Gastroesophageal sphincter (tissue), 4 donors: ENCODE results near the gene MARCHF5. TPM values are rescaled to one million over a fixed set of nuclear protein-coding genes. Genes with fewer than 3 reads are reported as not detected.

Experiments used
- ATAC-seq: fragments of 150-250 bp; one replicate; pipeline ENCODE4 v1.9.1; 2016; ENCODE audit warnings: mild to moderate bottlenecking, moderate library complexity
- H3K27ac ChIP-seq, 4 donors: fragments of 200-600 bp; sonication (generic) in 3 of 4; 1 replicate in 3 of 4; 2 replicates in 1 of 4; pipeline ENCODE4 v1.5.1; 2016 to 2019
- H3K27me3 ChIP-seq: fragments of 200-600 bp; sonication (generic); one replicate; pipeline ENCODE4 v1.5.1; 2019
- H3K36me3 ChIP-seq, 2 donors: fragments of 200-600 bp; sonication (generic); one replicate each; pipeline ENCODE4 v1.5.1; 2019; ENCODE audit warnings: control low read depth in 1 of 2
- H3K4me1 ChIP-seq, 3 donors: fragments of 200-600 bp; sonication (generic); 1 replicate in 2 of 3; 2 replicates in 1 of 3; pipeline ENCODE4 v1.5.1; 2016 to 2019; ENCODE audit warnings: control low read depth in 2 of 3
- H3K4me3 ChIP-seq, 2 donors: fragments of 200-600 bp; sonication (generic); one replicate each; pipeline ENCODE4 v1.5.1; 2019; ENCODE audit warnings: mild to moderate bottlenecking in 1 of 2, moderate library complexity in 1 of 2
- H3K9me3 ChIP-seq, 3 donors: fragments of 200-600 bp; sonication (generic); one replicate each; pipeline ENCODE4 v1.5.1; 2017 to 2019; ENCODE audit warnings: control low read depth in 2 of 3
- CTCF ChIP-seq, 4 experiments: fragments of 200-600 bp in 2 of 4; fragments of 450-650 bp in 2 of 4; sonication (generic) in 1 of 4; IDR thresholded peaks; one replicate each; pipeline ENCODE4 v1.5.1; 2017 to 2019; ENCODE audit warnings: antibody characterized with exemption in 4 of 4, mild to moderate bottlenecking in 2 of 4, moderate library complexity in 2 of 4
- EP300 ChIP-seq: sonication (generic); formaldehyde crosslinking; IDR thresholded peaks from one replicate; pipeline ENCODE4 v1.6.1; 2017; ENCODE audit warnings: antibody characterized with exemption, mild to moderate bottlenecking
- POLR2A ChIP-seq, 2 donors: fragments of 450-650 bp; IDR thresholded peaks; one replicate each; pipeline ENCODE4 v1.6.1; 2017; ENCODE audit warnings: antibody characterized with exemption in 2 of 2, mild to moderate bottlenecking in 2 of 2, moderate library complexity in 1 of 2
- POLR2AphosphoS5 ChIP-seq: sonication (generic); formaldehyde crosslinking; IDR thresholded peaks from one replicate; pipeline ENCODE4 v1.6.1; 2017; ENCODE audit warnings: antibody characterized with exemption
- WGBS, 2 donors: methylation state at CpG; one replicate each; pipeline ENCODE4 v1.1.5; 2018; ENCODE audit warnings: low coverage in 1 of 2; 5-methylcytosine and 5-hydroxymethylcytosine counted together
- total RNA-seq, 4 donors: library from RNA; depleted of rRNA; stranded (reverse); fragments of >200 nt; gene quantifications; one replicate each; pipeline ENCODE4 v1.1.0, GENCODE V29; 2016

Gene MARCHF5
- total RNA-seq, 4 donors from 2014 or later: 11.5 to 16.0 (median 14.1) TPM

- no peaks in the 10 kb centered on the region for H3K27me3 ChIP-seq
- peak overlapping the region in 3 of 4 donors; percentile 15 to 56 (median 54) for H3K27ac ChIP-seq
- no peak overlapping the region for H3K4me3 ChIP-seq
- peak; percentile 31 for ATAC-seq
- no peaks in the 10 kb centered on the region for H3K36me3 ChIP-seq
- H3K9me3 ChIP-seq: no peaks in the 10 kb centered on the region
- TF ChIP-seq POLR2AphosphoS5 (no peak), EP300 (no peak), POLR2A (IDR thresholded peaks at IDR 0.05) (no peak), CTCF (IDR thresholded peaks at IDR 0.05) (no peak)
- peaks cover 0 to 36% (median 0%) of the 10 kb centered on the region in 3 donors for H3K4me1 ChIP-seq
Observed at GRCh38 chr10:92267343-92267742, 23.6 kb upstream of the MARCHF5 start.

- Histone ChIP-seq H3K27me3 (no peaks in the 10 kb centered on the region), H3K36me3 (no peaks in the 10 kb centered on the region), H3K27ac (no peak overlapping the region), H3K4me3 (no peak overlapping the region), H3K9me3 (no peaks in the 10 kb centered on the region), H3K4me1 (peaks cover 0 to 36% (median 0%) of the 10 kb centered on the region in 3 donors)
- 71 to 85% methylated on average over 2 of the region's 2 CpGs for whole genome bisulfite sequencing, 2 donors
- TF ChIP-seq EP300: no peak
- no peak for ATAC-seq
Observed at GRCh38 chr10:92268748-92269147, 22.2 kb upstream of the MARCHF5 start.

DNA sequence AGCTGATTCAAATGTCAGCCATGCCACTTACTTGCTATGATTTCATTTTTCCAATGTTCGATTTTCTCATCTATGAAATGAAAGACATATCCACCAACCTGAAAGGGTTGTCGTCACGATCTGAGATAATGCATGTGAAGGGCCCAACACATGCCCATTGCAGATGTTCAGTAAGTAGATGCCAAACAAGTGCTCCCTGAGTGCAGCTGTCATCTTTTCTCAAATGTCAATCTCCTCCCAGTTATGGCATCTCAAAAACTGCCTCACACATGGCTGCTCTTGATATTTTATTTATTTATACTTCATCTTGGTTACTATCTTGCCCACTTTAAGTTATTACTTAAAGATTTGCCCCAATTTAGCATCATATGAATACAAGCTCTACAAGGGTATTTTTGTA is 16.9 kb upstream of the MARCHF5 start:
- no peaks in the 10 kb centered on the region for H3K36me3 ChIP-seq
- H3K9me3 ChIP-seq: no peaks in the 10 kb centered on the region
- no peak overlapping the region for H3K4me3 ChIP-seq
- WGBS, 2 donors: 97 to 100% methylated on average over 3 of the region's 3 CpGs
- H3K27ac ChIP-seq: no peak overlapping the region
- ATAC-seq: no peak
- H3K4me1 ChIP-seq: peaks cover 0 to 8% (median 3%) of the 10 kb centered on the region in 3 donors
- no peak for TF ChIP-seq POLR2AphosphoS5
- no peak for TF ChIP-seq POLR2A (IDR thresholded peaks at IDR 0.05)
- no peak for TF ChIP-seq CTCF (IDR thresholded peaks at IDR 0.05)
- no peak for TF ChIP-seq EP300
- no peaks in the 10 kb centered on the region for H3K27me3 ChIP-seq

GRCh38 chr10:92278996-92279696 is 11.8 kb upstream of the MARCHF5 start:
- Histone ChIP-seq H3K27me3 (no peaks in the 10 kb centered on the region), H3K4me1 (peaks cover 0 to 30% (median 6%) of the 10 kb centered on the region in 3 donors), H3K4me3 (peak overlapping the region; percentile 11 to 23), H3K27ac (peak overlapping the region; percentile 55 to 74 (median 62)), H3K36me3 (no peaks in the 10 kb centered on the region), H3K9me3 (no peaks in the 10 kb centered on the region)
- TF ChIP-seq POLR2AphosphoS5 (no peak), EP300 (no peak), CTCF (IDR thresholded peaks at IDR 0.05) (no peak), POLR2A (IDR thresholded peaks at IDR 0.05) (no peak)
- peak; percentile 57 for ATAC-seq
- WGBS, 2 donors: 3 to 18% methylated on average over 3 to 4 of the region's 4 CpGs

- Histone ChIP-seq H3K27ac (peak overlapping the region; percentile 77 to 89 (median 84)), H3K36me3 (no peaks in the 10 kb centered on the region), H3K4me1 (peaks cover 0 to 39% (median 3%) of the 10 kb centered on the region in 3 donors), H3K4me3 (no peak overlapping the region), H3K9me3 (no peaks in the 10 kb centered on the region), H3K27me3 (no peaks in the 10 kb centered on the region)
- ATAC-seq: peak; percentile 73
- peak; percentile 33 for TF ChIP-seq POLR2AphosphoS5
- no peak for TF ChIP-seq CTCF (IDR thresholded peaks at IDR 0.05)
- no peak for TF ChIP-seq EP300
- no peak for TF ChIP-seq POLR2A (IDR thresholded peaks at IDR 0.05)
- WGBS, 2 donors: 72 to 75% methylated on average over 6 to 9 of the region's 10 CpGs
Observed at GRCh38 chr10:92284112-92284704, 6.8 kb upstream of the MARCHF5 start.
